Naive thymus-derived CD8-positive, alpha-beta T cell (primary cell): Measurements from ENCODE around the gene C16orf96. TPM values are rescaled to one million over a fixed set of nuclear protein-coding genes. Genes with fewer than 3 reads are reported as not detected.

Experiments
- ATAC-seq, 2 donors: fragments of 150-1000 bp; cut with Tn5 transposase in 1 of 2; sonication (Bioruptor Pico), chemical (Tn5 transposase) in 1 of 2; 1 replicate in 1 of 2; 2 replicates in 1 of 2; pipeline ENCODE4 v1.10.0; 2021; ENCODE audit warnings: mild to moderate bottlenecking in 2 of 2, moderate library complexity in 2 of 2
- POLR2A ChIA-PET: fragments of 350-600 bp; sonication (Branson Sonifier 250); formaldehyde crosslinking; loops from one replicate; lab custom pipeline; 2021; ENCODE audit warnings: antibody characterized with exemption; lab: Charles Lee
- DNase-seq, 10 donors: peaks; one replicate each; pipeline versions ENCODE4 v3.0.0 to v3.0.0-alpha.2; 2020 to 2022
- H3K27ac Mint-ChIP-seq, 10 donors: one replicate each; pipeline ENCODE4 v1.8.0; 2020 to 2022; ENCODE audit warnings: mild to moderate bottlenecking in 10 of 10, mixed read lengths in 10 of 10, moderate library complexity in 4 of 10, inconsistent platforms in 1 of 10
- H3K27me3 Mint-ChIP-seq, 5 donors: one replicate each; pipeline ENCODE4 v1.8.0; 2021 to 2022; ENCODE audit warnings: mixed read lengths in 5 of 5
- H3K36me3 Mint-ChIP-seq, 3 donors: one replicate each; pipeline ENCODE4 v1.8.0; 2020 to 2022; ENCODE audit warnings: mixed read lengths in 3 of 3, mild to moderate bottlenecking in 2 of 3, inconsistent platforms in 1 of 3
- H3K4me1 Mint-ChIP-seq, 4 donors: one replicate each; pipeline ENCODE4 v1.8.0; 2021 to 2022; ENCODE audit warnings: mixed read lengths in 4 of 4
- H3K4me3 Mint-ChIP-seq, 10 donors: one replicate each; pipeline ENCODE4 v1.8.0; 2020 to 2022; ENCODE audit warnings: mild to moderate bottlenecking in 10 of 10, mixed read lengths in 10 of 10, moderate library complexity in 6 of 10, inconsistent platforms in 1 of 10
- H3K9me3 Mint-ChIP-seq, 9 donors: one replicate each; pipeline ENCODE4 v1.8.0; 2020 to 2022; ENCODE audit warnings: mixed read lengths in 9 of 9, mild to moderate bottlenecking in 3 of 9, inconsistent platforms in 1 of 9, moderate library complexity in 1 of 9
- polyA plus RNA-seq, 3 donors: library from polyadenylated mRNA; unstranded; fragments of 300-500 nt; fragmentation: Illumina TruSeq; gene quantifications; one replicate each; pipeline ENCODE4 v1.2.3, GENCODE V29; 2021
- total RNA-seq, 8 experiments: library from RNA in 2 of 8; stranded (reverse) in 2 of 8; gene quantifications; one replicate each; pipeline ENCODE4 v1.2.3 and lab custom pipeline; 2021 to 2026

Gene C16orf96
- total and polyA plus RNA-seq, 5 experiments from 2014 or later, result 0.07 to 0.52 (median 0.23) TPM; not detected in 1

DNA sequence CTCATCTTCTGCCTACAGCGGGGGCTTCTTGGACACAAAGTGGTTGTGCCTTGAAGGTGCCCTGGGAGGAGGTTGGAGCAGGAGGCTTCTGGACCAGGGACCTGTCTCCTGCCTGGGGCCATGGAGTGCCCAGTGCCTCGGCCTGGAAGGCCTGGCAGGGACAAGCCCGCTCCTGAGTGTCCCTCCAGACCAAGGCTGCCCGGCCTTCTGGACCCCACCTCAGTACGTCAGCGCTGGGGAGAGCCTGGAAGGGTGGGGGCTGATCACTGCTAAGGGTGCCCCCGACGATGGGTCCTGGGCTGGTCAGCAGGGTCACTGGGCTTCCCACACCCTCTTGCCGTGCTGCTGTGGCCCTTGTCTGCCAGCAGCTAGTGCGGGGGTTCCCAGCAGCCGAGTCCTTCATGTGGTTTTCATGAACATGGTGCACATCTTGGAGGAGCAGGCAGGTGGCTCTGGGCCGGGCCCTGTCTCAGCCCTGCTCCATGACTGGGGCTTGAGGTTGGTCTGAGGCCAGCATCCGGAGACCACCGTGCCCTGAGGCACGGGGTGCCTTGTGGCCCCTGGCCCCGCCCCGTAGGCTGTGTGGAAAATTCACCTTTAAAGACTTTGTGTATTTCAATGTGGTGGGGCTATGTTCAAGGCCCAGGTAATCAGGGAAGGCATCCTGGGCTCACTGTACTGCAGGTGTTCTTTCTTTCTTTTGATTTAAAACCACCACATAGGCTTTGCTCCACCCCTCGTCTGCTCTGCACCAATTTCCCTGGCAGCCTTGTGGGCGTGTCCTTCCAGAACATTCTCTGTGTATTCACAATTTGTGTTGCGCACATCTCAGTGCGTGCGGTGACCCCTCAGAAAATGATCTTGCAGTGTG is 90.9 kb downstream of the C16orf96 start:
- peaks cover 27 to 47% (median 41%) of the 10 kb centered on the region in 4 donors for H3K4me1 Mint-ChIP-seq
- H3K27me3 Mint-ChIP-seq, result no peaks in the 10 kb centered on the region
- H3K4me3 Mint-ChIP-seq, result peak overlapping the region in 5 of 10 donors; percentile 42 to 72 (median 49)
- DNase-seq, result peak in 3 of 10 donors; percentile 27 to 37 (median 28)
- H3K27ac Mint-ChIP-seq, result peak overlapping the region; percentile 66 to 91 (median 80)
- H3K9me3 Mint-ChIP-seq, result no peaks in the 10 kb centered on the region
- ATAC-seq, result peak; percentile 65 to 71
- POLR2A ChIA-PET, result interaction anchor here (0.6 to 1.2 kb wide), 2 partner anchors 17 to 34 kb away, joined by 3 to 8 read pairs; no protein-coding TSS in a partner anchor
- peaks cover 0 to 28% (median 6%) of the 10 kb centered on the region in 3 donors for H3K36me3 Mint-ChIP-seq

DNA sequence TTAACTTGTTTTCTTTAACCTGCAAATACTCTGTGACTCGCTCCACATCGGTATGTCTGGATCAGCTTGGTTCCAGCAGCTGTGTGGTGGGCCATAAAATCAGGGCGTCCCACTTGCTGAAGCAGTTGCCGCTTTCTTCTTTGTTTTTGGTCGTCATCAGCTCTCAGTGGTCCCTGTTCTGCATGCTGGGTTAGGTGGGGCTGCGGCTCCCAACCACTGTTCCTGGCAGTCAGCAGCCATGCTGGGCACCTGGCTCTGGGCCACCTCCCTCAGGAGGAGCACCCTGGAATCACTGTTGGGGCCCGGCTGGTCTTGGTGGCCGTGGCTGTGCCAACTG is 91.5 kb downstream of the C16orf96 start:
- Mint-ChIP-seq H3K27me3 (no peaks in the 10 kb centered on the region), H3K4me1 (peaks cover 27 to 47% (median 41%) of the 10 kb centered on the region in 4 donors), H3K9me3 (no peaks in the 10 kb centered on the region), H3K27ac (peak overlapping the region in 9 of 10 donors; percentile 66 to 91 (median 80)), H3K4me3 (peak overlapping the region in 4 of 10 donors; percentile 49 to 72 (median 60)), H3K36me3 (peaks cover 0 to 31% (median 6%) of the 10 kb centered on the region in 3 donors)
- POLR2A ChIA-PET, result interaction anchor here (1.2 kb wide), 1 partner anchor 33 kb away, joined by 3 read pairs; no protein-coding TSS in a partner anchor
- ATAC-seq (peak; percentile 3 to 13), DNase-seq (no peak)

DNA sequence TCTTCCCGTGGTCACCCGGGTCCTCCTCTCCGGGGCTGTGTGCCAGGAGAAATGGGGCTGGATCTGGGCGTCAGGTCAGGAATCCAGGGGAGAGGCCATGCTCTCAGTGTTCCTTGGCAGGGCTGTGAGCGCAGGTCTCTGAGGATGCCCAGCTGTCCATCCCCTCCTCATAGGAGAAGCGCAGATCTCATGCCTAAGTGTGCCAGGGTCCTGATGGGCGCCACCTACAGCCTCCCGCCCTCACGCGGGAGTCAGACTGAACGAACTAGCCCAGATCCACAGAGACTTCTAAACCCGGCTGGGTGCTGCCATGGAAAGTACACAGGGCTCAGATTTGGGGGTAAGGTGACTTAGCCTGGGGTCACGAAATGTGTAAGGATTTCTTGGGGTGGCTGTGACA is 92.8 kb downstream of the C16orf96 start:
- POLR2A ChIA-PET, result interaction anchor here (1.9 to 2.2 kb wide), 2 partner anchors 32 to 46 kb away, joined by 8 to 9 read pairs; no protein-coding TSS in a partner anchor
- Mint-ChIP-seq H3K4me1 (peaks cover 27 to 47% (median 40%) of the 10 kb centered on the region in 4 donors), H3K27me3 (no peaks in the 10 kb centered on the region), H3K36me3 (peaks cover 0 to 38% (median 6%) of the 10 kb centered on the region in 3 donors), H3K4me3 (peak overlapping the region in 3 of 10 donors; percentile 12 to 22 (median 21)), H3K9me3 (no peaks in the 10 kb centered on the region), H3K27ac (peak overlapping the region in 8 of 10 donors; percentile 14 to 92 (median 48))
- ATAC-seq, result no peak
- DNase-seq, result no peak

DNA sequence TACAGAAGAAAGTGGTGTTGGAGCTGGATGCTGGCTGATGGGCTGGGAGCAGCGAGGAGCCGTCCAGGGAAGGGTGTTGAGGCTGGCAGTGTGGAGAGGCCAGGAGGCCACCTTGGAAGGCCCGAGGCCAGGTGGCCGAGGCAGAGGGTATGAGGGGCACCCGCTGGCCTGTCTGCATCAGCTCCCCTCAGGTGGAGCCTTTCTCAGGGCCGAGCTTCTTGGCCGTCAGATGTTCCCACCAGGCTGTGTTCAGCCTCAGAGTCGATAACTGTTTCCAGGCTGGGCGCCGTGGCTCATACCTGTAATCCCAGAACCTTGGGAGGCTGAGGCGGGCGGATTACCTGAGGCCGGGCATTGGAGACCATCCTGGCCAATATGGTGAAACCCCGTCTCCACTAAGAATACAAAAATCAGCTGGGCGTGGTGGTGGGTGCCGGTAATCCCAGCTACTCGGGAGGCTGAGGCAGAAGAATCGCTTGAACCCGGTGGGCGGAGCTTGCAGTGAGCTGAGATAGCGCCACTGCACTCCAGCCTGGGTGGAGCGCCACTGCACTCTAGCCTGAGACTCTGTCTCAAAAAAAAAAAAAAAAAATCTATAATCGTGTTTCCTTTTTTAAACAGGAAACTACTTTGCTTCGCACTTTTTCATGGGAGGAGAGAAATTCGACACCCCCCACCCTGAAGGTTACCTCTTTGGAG is 93.8 kb downstream of the C16orf96 start:
- POLR2A ChIA-PET, result interaction anchor here (0.6 to 2.2 kb wide), 11 partner anchors 11 to 152 kb away, joined by 3 to 9 read pairs (median 4); no protein-coding TSS in a partner anchor
- no peaks in the 10 kb centered on the region for H3K27me3 Mint-ChIP-seq
- no peaks in the 10 kb centered on the region for H3K9me3 Mint-ChIP-seq
- peak overlapping the region in 5 of 10 donors; percentile 10 to 62 (median 42) for H3K4me3 Mint-ChIP-seq
- ATAC-seq, result peak; percentile 25 to 57
- peak overlapping the region; percentile 1 to 92 (median 74) for H3K27ac Mint-ChIP-seq
- peaks cover 0 to 39% (median 7%) of the 10 kb centered on the region in 3 donors for H3K36me3 Mint-ChIP-seq
- peaks cover 27 to 47% (median 40%) of the 10 kb centered on the region in 4 donors for H3K4me1 Mint-ChIP-seq
- no peak for DNase-seq

Other genes starting within 250 kb of the C16orf96 start
- gene GLIS2, start 240.3 kb upstream of the C16orf96 start, total RNA-seq, result under 1 TPM in 1 of 2 experiments, not detected in 1; 0.10 TPM
- gene GLIS2, start 240.3 kb upstream of the C16orf96 start, polyA plus RNA-seq, result not detected
- gene PAM16, start 205.0 kb upstream of the C16orf96 start, total RNA-seq, result 10 to 100 TPM; 40.9 to 46.1 TPM
- gene PAM16, start 205.0 kb upstream of the C16orf96 start, polyA plus RNA-seq, result 10 to 100 TPM; 33.6 to 44.4 (median 39.3) TPM
- gene VASN, start 184.5 kb upstream of the C16orf96 start, total RNA-seq, result under 1 TPM; 0.30 to 0.34 TPM
- gene VASN, start 184.5 kb upstream of the C16orf96 start, polyA plus RNA-seq, result under 1 TPM in 1 of 3 donors, not detected in 2; 0.12 TPM
- gene CORO7, start 139.7 kb upstream of the C16orf96 start, total RNA-seq, result 100 to 1,000 TPM; 161 to 169 TPM
- 10 to 100 TPM; 44.6 to 79.9 (median 45.5) TPM for gene CORO7, start 139.7 kb upstream of the C16orf96 start, polyA plus RNA-seq
- gene DNAJA3, start 130.5 kb upstream of the C16orf96 start, total RNA-seq, result 10 to 100 TPM; 70.6 to 71.3 TPM
- gene DNAJA3, start 130.5 kb upstream of the C16orf96 start, polyA plus RNA-seq, result 10 to 100 TPM; 43.4 to 64.8 (median 45.2) TPM
- 10 to 100 TPM; 53.7 to 63.1 TPM for gene NMRAL1, start 81.7 kb upstream of the C16orf96 start, total RNA-seq
- gene NMRAL1, start 81.7 kb upstream of the C16orf96 start, polyA plus RNA-seq, result 10 to 100 TPM; 52.3 to 67.9 (median 62.9) TPM
- gene HMOX2, start 79.9 kb upstream of the C16orf96 start, total RNA-seq, result 10 to 100 TPM; 64.3 to 71.9 TPM
- gene HMOX2, start 79.9 kb upstream of the C16orf96 start, polyA plus RNA-seq, result 100 to 1,000 TPM; 123 to 210 (median 145) TPM
- gene CDIP1, start 17.6 kb upstream of the C16orf96 start, total RNA-seq, result 10 to 100 TPM; 23.4 to 25.5 TPM
- 10 to 100 TPM; 18.2 to 25.3 (median 25.0) TPM for gene CDIP1, start 17.6 kb upstream of the C16orf96 start, polyA plus RNA-seq
- gene UBALD1, start 58.5 kb downstream of the C16orf96 start, total RNA-seq, result 10 to 100 TPM; 26.0 to 27.4 TPM
- 1 to 10 TPM; 2.5 to 3.9 (median 2.7) TPM for gene UBALD1, start 58.5 kb downstream of the C16orf96 start, polyA plus RNA-seq
- gene MGRN1, start 68.5 kb downstream of the C16orf96 start, total RNA-seq, result 10 to 100 TPM; 66.4 to 70.5 TPM
- gene MGRN1, start 68.5 kb downstream of the C16orf96 start, polyA plus RNA-seq, result 1 to 10 TPM; 4.5 to 5.8 (median 5.6) TPM
- 10 to 100 TPM; 56.7 to 59.3 TPM for gene NUDT16L1, start 137.2 kb downstream of the C16orf96 start, total RNA-seq
- gene NUDT16L1, start 137.2 kb downstream of the C16orf96 start, polyA plus RNA-seq, result 100 to 1,000 TPM in 2 of 3 donors, 10 to 100 TPM in 1; 90.0 to 131 (median 119) TPM
- 10 to 100 TPM; 31.5 to 37.0 TPM for gene ANKS3, start 177.9 kb downstream of the C16orf96 start, total RNA-seq
- 1 to 10 TPM; 4.3 to 9.0 (median 4.5) TPM for gene ANKS3, start 177.9 kb downstream of the C16orf96 start, polyA plus RNA-seq
- gene DNAAF8, start 178.2 kb downstream of the C16orf96 start, total RNA-seq, result under 1 TPM; 0.26 to 0.30 TPM
- under 1 TPM in 2 of 3 donors, not detected in 1; 0.34 to 0.48 TPM for gene DNAAF8, start 178.2 kb downstream of the C16orf96 start, polyA plus RNA-seq
- 10 to 100 TPM; 29.1 to 34.7 TPM for gene ZNF500, start 210.8 kb downstream of the C16orf96 start, total RNA-seq
- 10 to 100 TPM; 14.3 to 17.3 (median 16.8) TPM for gene ZNF500, start 210.8 kb downstream of the C16orf96 start, polyA plus RNA-seq
- gene SEPTIN12, start 232.0 kb downstream of the C16orf96 start, total RNA-seq, result not detected
- gene SEPTIN12, start 232.0 kb downstream of the C16orf96 start, polyA plus RNA-seq, result not detected
- not detected for gene SMIM22, start 239.0 kb downstream of the C16orf96 start, total RNA-seq
- gene SMIM22, start 239.0 kb downstream of the C16orf96 start, polyA plus RNA-seq, result not detected
- gene ROGDI, start 246.3 kb downstream of the C16orf96 start, total RNA-seq, result 10 to 100 TPM; 11.2 to 12.5 TPM
- gene ROGDI, start 246.3 kb downstream of the C16orf96 start, polyA plus RNA-seq, result 10 to 100 TPM in 2 of 3 donors, 1 to 10 TPM in 1; 7.8 to 12.6 (median 11.8) TPM